NCI-H2171 treated with DMSO at 0.1 percent for 48 hours (cell line): ENCODE data around the gene CHST12.
"Not testable (repeated sequence)": the region's sequence is repeated elsewhere in the genome, so short reads cannot be mapped to it uniquely, and the experiment has no call there.

Experiments used
- DNase-seq: peaks from one replicate; lab custom pipeline; 2025; lab: John Stamatoyannopoulos, UW

The CHST12 gene

DNA sequence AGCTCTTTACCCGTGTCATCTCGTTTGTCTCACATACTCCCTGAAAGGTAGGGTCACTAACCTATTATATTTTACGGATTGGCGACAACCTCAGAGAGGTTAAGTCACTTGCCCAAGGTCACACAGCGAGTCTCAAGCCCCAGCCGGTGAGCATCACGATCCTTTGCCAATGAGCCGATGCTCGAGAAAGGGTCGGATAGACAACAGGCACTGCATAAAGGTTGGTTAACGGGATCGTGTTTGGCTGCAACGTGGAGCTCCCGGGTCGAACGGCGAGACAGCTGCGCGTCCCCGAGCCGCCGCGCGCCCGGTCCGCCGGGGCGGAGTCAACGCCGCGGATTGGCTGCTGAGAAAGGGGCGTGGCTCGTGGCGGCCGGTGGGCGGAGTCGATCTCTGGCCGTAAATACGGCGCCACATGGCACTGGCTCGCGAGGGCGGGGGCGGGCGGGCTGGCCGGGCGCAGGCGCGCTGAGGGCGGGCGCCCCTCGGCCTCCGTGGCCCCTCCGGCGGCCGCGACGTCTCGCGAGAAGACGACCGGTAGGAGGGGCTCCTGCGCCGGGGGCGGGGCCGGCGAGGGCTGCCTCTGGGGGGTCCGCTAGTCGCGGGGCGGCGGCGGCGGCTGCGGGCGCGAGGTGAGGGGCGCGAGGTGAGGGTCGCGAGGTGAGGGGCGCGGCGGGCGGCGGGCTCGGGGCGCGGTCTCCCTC lies at the start of gene CHST12:
Gene CHST12 (plus strand): TSS at position 598 of the 704 bp plus-strand sequence. CDS start 29,029 bp downstream, outside the sequence.
- DNase-seq: peak; percentile 91

DNA sequence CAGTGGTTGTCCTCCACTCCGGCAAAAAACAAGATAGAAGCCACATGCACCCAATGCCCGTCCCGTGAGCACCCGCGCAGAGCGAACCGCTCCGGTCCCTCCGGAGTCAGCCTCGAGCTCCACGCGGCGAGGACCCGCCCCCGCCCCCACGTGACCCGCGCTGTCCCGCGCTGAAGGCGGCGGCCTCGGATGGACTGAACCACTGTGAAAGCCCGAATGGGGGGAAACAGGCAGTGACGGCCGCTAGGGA lies 49.5 kb upstream of the CHST12 start:
- DNase-seq: peak; percentile 93

DNA sequence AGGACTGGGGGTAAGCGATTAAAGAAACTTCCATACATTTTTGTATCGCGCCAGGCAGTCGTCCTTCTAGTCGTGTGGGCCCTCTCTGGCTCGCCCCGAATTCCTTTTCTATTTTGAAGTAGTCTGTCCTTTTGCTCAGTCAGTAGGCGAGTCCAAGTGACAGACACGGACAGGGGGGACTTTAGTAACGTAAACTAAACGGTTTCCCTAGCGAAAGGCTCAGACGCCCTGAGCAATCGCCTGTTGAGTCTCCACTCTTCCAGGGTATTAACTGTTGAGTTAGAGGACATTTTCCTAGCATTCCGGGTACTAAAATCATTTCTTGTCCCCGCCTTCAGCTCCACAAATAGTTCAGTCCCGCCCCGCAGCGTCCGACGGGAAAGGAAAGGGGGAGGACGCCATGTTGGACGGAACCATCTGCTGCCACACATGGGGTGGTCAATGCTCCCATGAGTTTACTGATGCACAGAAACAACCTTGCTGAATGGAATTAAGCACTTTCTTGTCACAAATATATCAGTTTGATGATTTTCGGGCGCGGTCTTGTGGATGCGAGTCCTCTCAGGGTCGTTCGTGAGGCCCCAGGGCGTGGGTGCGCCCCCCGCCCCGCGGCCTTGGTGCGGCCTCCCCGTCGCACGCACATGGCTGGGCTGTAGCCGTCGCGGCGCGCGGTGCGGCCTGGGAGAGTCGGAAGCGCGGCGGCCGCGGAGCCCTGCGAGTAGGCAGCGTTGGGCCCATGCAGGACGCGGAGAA lies 49.0 kb upstream of the CHST12 start, which contains the start of gene EIF3B:
Gene EIF3B (plus strand): TSS at position 642 of the 753 bp plus-strand sequence. CDS start 95 bp downstream, at position 737.
- peak; percentile 95 for DNase-seq

DNA sequence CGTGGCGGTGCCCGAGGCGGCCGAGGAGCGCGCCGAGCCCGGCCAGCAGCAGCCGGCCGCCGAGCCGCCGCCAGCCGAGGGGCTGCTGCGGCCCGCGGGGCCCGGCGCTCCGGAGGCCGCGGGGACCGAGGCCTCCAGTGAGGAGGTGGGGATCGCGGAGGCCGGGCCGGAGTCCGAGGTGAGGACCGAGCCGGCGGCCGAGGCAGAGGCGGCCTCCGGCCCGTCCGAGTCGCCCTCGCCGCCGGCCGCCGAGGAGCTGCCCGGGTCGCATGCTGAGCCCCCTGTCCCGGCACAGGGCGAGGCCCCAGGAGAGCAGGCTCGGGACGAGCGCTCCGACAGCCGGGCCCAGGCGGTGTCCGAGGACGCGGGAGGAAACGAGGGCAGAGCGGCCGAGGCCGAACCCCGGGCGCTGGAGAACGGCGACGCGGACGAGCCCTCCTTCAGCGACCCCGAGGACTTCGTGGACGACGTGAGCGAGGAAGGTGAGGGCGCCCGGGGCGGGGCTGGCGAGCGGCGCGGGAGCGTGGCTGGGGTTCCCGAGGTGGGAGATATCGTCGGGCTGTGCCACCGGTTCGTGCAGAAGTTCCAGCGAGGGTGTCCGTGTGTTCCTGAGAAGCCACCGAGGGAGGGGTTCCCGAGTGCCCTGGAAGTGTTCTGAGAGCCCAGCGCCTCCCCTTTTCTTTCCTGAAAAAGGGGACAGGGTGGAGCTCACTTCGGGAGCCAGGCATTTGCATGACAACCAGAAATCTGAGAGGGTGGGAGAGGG lies 48.3 kb upstream of the CHST12 start:
- no peak for DNase-seq

DNA sequence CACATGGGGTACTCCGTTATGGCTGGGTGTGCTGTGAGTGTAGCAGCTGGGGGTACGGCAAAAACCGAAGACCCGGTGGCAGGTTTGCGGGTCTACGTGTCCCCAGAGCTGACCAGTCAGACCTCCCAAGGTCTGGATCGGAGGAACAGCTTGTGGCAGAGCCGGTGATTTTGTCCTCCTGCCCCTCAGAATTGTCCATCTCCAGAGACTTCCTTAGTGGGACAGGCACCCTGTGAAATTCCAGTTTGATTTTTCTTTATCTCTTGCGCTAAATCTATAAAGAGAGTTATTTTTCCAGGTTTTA lies 47.8 kb upstream of the CHST12 start:
- DNase-seq: no peak

DNA sequence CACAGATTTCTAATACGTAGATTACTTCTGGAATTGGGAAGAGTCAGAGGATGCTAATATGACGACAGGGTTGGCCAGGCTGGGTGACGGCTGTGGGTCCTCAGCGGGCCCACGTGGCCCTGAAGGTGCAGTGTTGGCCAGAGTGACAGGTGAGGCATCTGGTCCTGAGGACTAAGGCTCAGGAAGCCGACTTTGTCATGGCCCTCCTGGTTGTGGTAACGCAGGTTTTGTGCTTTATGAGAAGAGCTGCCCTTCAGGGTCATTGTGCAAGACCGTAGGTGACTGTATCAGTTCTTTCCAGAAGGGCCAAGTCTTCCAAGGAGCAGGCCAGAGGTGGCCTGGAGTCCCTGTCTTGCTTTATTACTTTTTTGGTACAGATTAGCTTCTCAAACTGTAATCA lies 46.2 kb upstream of the CHST12 start:
- DNase-seq: no peak

DNA sequence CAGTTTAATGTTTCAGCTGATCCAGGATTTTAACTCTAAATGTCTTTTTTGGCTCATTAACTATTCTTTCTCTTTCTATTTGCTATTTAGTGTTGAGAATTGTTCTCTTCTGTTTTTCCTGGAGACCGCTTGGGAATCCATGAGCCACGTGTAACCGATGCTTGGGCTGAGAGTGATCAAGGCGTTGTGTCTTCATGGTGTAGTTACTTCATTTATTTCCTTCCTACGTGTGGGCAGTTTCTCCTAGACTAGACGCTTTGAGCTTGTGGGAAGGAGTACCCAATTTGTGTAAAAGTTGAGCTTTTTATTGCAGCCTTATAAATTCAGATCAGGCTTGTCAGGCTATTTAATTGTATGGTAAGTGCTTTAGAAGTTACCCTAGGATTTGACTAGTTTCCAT lies 45.8 kb upstream of the CHST12 start:
- no peak for DNase-seq

DNA sequence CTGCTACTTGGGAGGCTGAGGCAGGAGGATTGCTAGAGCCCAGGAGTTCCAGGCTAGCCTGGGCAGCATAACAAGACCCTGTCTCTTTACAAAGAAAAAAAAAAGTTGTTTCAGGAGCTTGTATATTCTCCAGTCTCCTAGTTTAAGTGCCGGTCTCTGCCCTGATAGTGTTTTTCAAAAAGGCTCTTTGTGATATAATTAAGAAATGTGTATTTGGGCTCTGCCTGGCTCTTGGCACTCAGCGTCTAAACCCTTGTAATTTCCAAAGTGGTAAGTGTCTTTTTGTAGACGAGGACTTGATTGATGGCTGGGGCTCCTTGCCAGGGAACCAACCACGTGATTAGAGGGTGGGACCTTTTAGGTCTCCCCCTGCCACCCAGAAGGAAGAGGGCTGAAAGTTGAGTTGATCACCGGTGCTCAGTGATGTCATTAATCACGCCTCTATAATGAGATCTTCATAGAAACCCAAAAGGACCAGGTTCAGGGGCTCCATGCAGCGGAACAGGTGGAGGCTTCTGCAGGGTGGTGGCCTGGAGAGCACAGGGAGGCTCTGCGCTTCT lies 44.4 kb upstream of the CHST12 start:
- DNase-seq: no peak

DNA sequence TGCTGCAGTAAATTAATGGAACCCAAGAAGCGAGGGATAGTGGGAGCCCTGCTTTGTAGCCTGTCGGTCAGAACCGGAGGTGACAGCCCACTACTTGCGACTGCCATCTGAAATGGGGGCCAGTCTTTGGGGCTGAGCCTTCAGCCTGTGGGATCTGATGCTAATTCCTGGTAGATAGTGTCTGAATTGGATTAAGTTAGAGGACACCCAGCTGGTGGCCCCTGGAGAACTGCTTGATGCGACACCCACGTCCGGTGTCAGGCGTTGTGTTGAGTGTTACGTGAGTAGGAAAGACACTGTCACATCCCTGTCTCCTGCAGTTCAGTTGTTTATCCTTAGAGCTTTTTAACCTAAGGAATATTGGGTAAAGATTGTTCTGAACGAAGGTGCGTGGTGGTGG lies 43.8 kb upstream of the CHST12 start:
- DNase-seq: no peak

DNA sequence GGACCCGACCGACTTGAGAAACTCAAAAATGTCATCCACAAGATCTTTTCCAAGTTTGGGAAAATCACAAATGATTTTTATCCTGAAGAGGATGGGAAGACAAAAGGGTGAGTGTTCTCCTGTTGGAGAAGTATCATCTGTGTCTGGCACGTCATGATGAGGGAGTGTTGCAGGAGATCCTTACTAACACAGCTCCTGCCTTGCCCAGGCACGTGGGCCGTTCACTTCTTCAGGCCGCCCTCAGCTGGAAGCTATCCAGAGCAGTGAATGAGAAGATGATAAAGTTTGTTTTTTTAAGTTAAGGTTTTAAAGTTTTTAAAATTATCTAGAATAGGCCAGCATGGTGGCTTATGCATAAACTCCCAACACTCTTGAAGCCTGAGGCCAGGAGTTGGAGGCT lies 42.6 kb upstream of the CHST12 start:
- no peak for DNase-seq

DNA sequence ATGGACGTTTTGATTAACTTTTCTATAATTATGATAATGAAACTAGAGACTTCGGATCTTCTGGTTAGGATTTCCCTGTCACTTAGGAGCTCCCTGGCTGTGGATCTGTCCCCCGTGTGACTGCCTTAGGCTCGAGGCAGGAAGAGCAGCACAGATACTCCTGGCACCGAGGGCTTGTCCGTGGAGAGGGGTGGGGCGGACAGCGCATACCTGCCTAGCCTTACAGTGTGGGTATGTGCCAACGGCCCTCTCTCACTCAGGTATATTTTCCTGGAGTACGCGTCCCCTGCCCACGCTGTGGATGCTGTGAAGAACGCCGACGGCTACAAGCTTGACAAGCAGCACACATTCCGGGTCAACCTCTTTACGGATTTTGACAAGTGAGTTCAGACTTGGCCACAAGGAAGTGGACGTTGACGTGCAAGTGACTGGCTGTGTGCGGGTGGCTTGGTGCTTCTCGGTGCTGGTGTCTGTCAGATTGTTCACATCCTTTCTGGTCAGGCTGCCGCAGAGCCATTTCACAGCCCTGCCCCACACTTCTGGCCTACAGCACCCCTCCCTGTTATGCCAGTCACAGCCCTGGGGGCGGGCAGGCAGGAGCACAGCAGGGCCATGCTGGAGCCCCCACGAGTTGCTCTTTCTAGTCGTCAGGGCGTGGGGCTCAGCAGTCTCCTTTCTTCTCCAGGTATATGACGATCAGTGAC lies 40.9 kb upstream of the CHST12 start:
- DNase-seq: no peak

DNA sequence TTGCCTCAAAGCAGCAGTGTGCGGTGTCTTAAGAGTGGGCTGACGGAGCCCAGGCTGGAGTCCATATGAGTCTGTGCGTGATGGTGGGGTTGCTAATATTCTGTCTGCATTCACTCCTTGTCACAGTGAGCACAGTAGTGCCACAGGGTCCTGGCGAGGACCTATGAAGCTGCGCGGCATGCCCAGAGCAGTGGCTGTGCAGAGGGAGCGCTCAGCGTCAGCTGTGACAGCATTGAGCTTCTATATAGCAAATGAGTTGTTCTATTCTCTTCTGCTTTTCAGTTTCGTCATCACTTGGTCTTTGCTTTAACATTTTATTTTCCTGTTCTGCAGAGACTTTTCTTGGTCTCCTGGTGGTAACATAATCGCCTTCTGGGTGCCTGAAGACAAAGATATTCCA lies 34.3 kb upstream of the CHST12 start:
- no peak for DNase-seq

DNA sequence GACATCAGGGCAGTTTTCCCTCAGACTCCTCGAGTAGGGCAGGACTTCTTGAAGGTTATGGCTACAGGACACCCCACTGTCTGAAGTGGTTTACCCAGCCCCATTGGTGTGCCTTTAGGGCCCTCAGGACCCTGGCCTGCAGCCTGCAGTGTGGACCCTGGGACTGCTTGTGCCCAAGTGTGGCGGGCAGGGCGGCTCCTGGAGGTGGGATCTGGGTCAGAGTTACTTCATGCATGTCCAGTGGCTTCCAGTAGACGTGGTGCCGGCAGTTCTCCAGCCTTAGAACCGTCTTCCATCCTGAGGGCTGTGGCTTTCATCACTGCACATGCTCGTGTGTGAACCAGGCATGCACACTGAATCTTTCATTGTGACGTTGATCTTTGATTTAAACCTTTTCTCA lies 32.1 kb upstream of the CHST12 start:
- no peak for DNase-seq

DNA sequence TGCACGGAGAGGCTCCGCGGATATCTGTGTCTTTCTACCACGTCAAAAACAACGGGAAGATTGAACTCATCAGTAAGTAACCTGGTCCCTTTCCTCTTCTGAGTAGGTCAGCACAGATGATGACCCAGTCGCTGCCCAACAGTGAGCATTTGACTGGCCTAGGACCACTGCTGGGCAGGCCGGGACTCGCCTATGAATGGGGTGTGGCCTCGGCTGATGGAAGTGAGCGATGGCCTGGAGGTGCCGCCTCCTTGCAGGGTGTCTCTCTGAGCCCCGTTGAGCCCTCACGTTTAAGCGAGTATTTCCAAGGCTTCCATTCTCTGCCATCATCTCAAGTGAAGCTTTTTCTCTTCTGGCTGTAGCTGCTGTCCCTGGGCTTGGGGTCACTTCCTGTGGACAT lies 30.7 kb upstream of the CHST12 start:
- DNase-seq: no peak

DNA sequence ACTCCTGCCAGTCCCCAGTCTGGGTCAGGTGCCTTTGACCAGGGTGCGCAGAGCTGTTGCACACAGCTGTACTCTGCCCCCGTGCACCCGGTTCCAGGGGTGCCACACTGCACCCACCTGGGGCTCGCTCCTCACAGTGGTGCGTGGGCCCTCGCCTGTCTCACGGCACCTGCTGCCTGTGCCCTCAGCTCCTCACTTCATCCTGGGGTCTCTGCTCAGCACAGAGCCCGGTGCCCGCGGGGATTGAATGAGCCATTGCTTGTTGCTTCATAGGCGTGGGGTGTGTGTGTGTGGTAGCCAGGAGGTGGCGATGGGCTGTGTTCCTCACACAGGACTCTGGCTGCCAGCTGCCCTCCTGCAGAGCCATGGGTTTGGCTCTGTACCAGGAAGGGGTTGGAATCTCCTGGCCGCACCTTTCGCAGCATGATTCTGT lies 30.3 kb upstream of the CHST12 start:
- DNase-seq: no peak

DNA sequence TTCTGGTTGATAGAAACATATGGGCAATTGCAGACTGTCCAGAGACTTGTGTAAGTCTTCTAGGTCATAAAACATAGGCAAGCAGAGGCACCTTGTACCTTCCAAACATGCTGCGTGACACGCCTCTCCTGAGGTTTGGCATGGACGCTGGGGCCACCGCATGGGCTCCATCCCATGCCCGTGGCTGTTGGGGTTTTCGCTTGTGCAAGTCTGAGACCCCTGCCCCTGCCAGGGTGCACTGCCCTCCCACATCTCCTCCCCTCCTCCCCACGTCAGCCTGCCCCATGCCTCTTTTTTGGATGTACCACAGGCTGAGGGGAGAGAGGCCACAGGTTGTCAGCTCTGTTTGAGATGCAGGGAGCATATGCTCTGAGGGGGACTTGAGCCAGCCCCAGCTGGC lies 29.8 kb upstream of the CHST12 start:
- DNase-seq: no peak

DNA sequence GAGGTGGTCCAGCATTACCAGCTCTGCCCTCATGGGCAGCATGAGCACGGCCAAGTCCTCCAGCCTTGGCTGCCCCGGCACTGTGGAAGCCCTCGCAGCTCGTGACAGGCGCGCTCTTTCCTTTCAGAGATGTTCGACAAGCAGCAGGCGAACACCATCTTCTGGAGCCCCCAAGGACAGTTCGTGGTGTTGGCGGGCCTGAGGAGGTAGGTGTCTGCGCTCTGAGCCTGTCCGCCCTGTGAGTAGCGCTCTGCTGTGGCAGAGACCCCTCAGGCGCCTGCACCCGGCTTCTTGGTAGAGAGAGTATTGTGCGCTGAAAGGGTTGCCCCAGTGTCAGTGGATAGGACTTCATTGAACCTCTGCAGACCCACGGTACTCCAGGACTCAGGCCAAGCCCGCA lies 29.0 kb upstream of the CHST12 start:
- DNase-seq: no peak

DNA sequence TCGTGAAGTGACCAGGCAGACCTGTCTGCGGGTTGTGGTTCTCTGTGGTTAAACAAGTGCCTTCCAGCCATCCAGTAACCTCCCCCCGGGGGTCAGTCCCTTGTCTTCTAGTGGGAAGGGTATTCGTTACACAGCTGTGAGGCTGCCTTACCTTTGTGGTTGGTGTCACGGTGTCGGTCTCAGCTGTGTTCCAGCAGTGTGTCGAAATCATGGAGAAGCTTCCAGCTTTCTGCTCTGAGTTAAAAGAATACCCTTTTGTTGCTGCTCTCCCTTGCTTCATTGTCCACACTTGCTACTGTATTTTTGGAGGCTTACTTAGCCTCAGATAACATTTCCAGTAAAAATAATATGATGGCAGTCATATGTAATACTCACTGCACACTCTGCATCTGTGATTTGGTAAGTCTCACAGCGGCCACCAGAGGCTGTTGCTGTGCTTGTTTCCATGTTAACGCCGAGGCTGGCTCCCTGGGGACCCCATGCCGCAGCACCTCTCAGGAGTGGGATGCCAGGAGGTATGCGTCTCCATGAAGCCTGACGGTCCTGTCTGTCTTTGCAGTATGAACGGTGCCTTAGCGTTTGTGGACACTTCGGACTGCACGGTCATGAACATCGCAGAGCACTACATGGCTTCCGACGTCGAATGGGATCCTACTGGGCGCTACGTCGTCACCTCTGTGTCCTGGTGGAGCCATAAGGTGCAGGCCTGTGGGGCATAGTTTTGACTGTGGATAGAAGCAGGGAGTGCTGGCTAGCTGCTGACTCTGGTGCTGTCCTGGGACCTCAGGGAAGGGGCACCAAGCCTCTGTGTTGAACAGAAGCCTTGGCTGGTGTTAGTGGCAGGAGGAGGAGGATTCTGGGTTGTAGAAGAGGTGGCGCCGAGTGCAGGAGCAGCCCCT lies 28.3 kb upstream of the CHST12 start:
- no peak for DNase-seq

DNA sequence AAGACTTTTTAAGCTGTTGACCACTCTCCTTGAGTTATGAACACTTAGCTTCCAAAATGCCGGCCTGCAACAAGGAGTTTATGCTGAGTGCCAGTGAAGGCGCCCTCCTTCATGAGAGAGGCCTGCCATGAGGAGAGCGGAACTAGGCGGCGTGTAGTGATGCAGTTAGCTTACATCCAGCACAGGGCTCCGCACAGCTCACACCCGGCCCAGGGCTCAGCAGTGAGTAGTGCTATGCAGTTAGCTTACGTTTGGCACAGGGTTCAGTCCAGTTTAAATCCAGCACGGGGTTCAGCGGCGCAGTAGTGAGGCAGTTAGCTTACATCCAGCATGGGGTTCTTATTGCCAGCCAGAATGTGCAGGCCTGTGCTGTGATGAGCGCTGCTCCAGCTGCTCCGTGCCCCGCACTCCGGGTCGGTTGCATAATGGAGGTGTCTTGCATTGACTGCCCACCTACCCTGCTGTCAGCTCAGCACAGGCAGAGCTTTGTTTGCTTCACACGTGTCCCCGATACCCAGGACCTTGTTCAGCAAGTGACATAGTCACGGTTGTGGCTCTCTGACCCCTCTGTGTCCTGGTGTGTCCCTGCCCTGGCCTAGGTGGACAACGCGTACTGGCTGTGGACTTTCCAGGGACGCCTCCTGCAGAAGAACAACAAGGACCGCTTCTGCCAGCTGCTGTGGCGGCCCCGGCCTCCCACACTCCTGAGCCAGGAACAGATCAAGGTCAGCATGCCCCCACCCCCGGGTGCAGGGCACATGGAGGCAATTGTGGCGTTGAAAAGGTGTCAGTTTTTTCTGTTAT lies 26.9 kb upstream of the CHST12 start:
- DNase-seq: no peak

DNA sequence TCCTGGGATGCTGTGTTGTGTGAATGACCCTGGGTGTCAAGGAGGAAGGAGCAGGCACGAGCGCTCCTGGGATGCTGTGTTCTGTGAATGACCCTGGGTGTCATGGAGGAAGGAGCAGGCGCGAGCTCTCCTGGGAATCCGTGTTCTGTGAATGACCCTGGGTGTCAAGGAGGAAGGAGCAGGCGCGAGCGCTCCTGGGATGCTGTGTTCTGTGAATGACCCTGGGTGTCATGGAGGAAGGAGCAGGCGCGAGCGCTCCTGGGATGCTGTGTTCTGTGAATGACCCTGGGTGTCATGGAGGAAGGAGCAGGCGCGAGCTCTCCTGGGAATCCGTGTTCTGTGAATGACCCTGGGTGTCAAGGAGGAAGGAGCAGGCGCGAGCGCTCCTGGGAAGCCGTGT lies 25.9 kb upstream of the CHST12 start:
- not testable (repeated sequence) for DNase-seq
